B cell (primary cell): ENCODE measurements around the gene MAP4K2. TPM values are rescaled to one million over a fixed set of nuclear protein-coding genes. Genes with fewer than 3 reads are reported as not detected.

Experiments used
- ATAC-seq: fragments of 200-7000 bp; cut with Tn5 transposase; one replicate; pipeline ENCODE4 v1.10.0; 2021; ENCODE audit warnings: low read depth, mild to moderate bottlenecking, moderate number of reproducible peaks, moderate library complexity
- CTCF ChIA-PET: fragments of 350-600 bp; sonication (Branson Sonifier 250); formaldehyde crosslinking; loops from one replicate; lab custom pipeline; 2021; ENCODE audit warnings: antibody characterized with exemption, inconsistent platforms; lab: Charles Lee
- POLR2A ChIA-PET: fragments of 350-600 bp; sonication (Branson Sonifier 250); formaldehyde crosslinking; loops from one replicate; lab custom pipeline; 2021; ENCODE audit warnings: antibody characterized with exemption; lab: Charles Lee
- DNase-seq: peaks from one replicate; pipeline ENCODE4 v3.0.0; 2013
- H2AFZ ChIP-seq: 2 replicates; pipeline ENCODE4 v1.6.1; 2012; ENCODE audit warnings: mild to moderate bottlenecking, low read depth, low read length; ENCODE audit not compliant: insufficient read depth, poor library complexity, severe bottlenecking
- H3K27ac ChIP-seq, 2 donors: 1 replicate in 1 of 2; 2 replicates in 1 of 2; pipeline ENCODE4 v1.5.1; 2012 to 2013; ENCODE audit warnings: low read length in 2 of 2, mild to moderate bottlenecking in 2 of 2, moderate library complexity in 1 of 2
- H3K27me3 ChIP-seq, 4 experiments: fragments of 200-600 bp in 1 of 4; sonication (generic) in 1 of 4; replicated peaks in 1 of 4; 1 replicate in 2 of 4; 2 replicates in 2 of 4; pipeline versions ENCODE4 v1.6.1 to v1.7.0; 2013 to 2016; ENCODE audit warnings: low read length in 3 of 4, mild to moderate bottlenecking in 2 of 4, mixed read lengths in 1 of 4, moderate library complexity in 1 of 4; ENCODE audit not compliant: insufficient read depth in 4 of 4, control insufficient read depth in 3 of 4; ENCODE audit errors: control extremely low read depth in 1 of 4
- H3K36me3 ChIP-seq, 2 experiments: replicated peaks in 1 of 2; 1 replicate in 1 of 2; 2 replicates in 1 of 2; pipeline versions ENCODE4 v1.6.1 to v1.7.1; 2013; ENCODE audit warnings: low read length in 1 of 2; ENCODE audit not compliant: insufficient read depth in 2 of 2, control insufficient read depth in 1 of 2; ENCODE audit errors: control extremely low read depth in 1 of 2, extremely low read depth in 1 of 2
- H3K4me1 ChIP-seq, 2 donors: fragments of 200-600 bp in 1 of 2; sonication (generic) in 1 of 2; 1 replicate in 1 of 2; 2 replicates in 1 of 2; pipeline versions ENCODE4 v1.5.1 to v1.6.1; 2013 to 2017; ENCODE audit warnings: low read length in 2 of 2; ENCODE audit not compliant: control insufficient read depth in 2 of 2, insufficient read depth in 2 of 2
- H3K4me2 ChIP-seq: replicated peaks from 2 replicates; pipeline ENCODE3; 2012; ENCODE audit warnings: mild to moderate bottlenecking, low read depth, low read length; ENCODE audit not compliant: poor library complexity, severe bottlenecking
- H3K4me3 ChIP-seq, 5 experiments: fragments of 200-600 bp in 1 of 5; sonication (generic) in 1 of 5; 1 replicate in 3 of 5; 2 replicates in 2 of 5; pipeline versions ENCODE4 v1.5.1 to v1.7.0; 2011 to 2016; ENCODE audit warnings: low read length in 4 of 5, mild to moderate bottlenecking in 4 of 5, low read depth in 2 of 5, control low read depth in 1 of 5, moderate library complexity in 1 of 5; ENCODE audit not compliant: insufficient read depth in 1 of 5; ENCODE audit errors: control extremely low read depth in 1 of 5, extremely low read depth in 1 of 5
- H3K79me2 ChIP-seq: fragments of 200-600 bp; sonication (generic); one replicate; pipeline ENCODE4 v1.6.0; 2016; ENCODE audit warnings: low read length; ENCODE audit not compliant: control insufficient read depth, insufficient read depth
- H3K9ac ChIP-seq: fragments of 200-600 bp; sonication (generic); 2 replicates; pipeline ENCODE4 v1.6.1; 2017; ENCODE audit warnings: mild to moderate bottlenecking, low read length, moderate library complexity
- H3K9me3 ChIP-seq, 3 donors: one replicate each; pipeline versions ENCODE4 v1.6.1 to v1.7.1; 2013; ENCODE audit warnings: low read length in 2 of 3; ENCODE audit not compliant: control insufficient read depth in 2 of 3, insufficient read depth in 1 of 3; ENCODE audit errors: control extremely low read depth in 1 of 3
- H4K20me1 ChIP-seq: 2 replicates; pipeline ENCODE4 v1.6.0; 2012; ENCODE audit warnings: mild to moderate bottlenecking, low read length; ENCODE audit not compliant: insufficient read depth, control insufficient read depth, poor library complexity, severe bottlenecking
- H3K27ac Mint-ChIP-seq: one replicate; pipeline ENCODE4 v1.8.0; 2021; ENCODE audit warnings: mixed read lengths
- H3K27me3 Mint-ChIP-seq: one replicate; pipeline ENCODE4 v1.8.0; 2021; ENCODE audit warnings: mixed read lengths
- H3K4me1 Mint-ChIP-seq: one replicate; pipeline ENCODE4 v1.8.0; 2021; ENCODE audit warnings: mixed read lengths
- H3K4me3 Mint-ChIP-seq: one replicate; pipeline ENCODE4 v1.8.0; 2021; ENCODE audit warnings: mixed read lengths
- H3K9me3 Mint-ChIP-seq: one replicate; pipeline ENCODE4 v1.8.0; 2022; ENCODE audit warnings: mixed read lengths; ENCODE audit not compliant: insufficient read depth
- CTCF ChIP-seq: fragments of 200-600 bp; IDR thresholded peaks from one replicate; pipeline ENCODE4 v1.8.0; 2022; ENCODE audit warnings: antibody characterized with exemption, mild to moderate bottlenecking
- EZH2 ChIP-seq: IDR thresholded peaks from 2 replicates; pipeline ENCODE4 v1.6.1; 2012; ENCODE audit warnings: borderline replicate concordance, low read depth, mild to moderate bottlenecking, moderate library complexity, low read length; ENCODE audit not compliant: insufficient read depth, poor library complexity, severe bottlenecking
- WGBS: methylation state at CpG from one replicate; pipeline ENCODE4 v1.1.5; 2013; ENCODE audit warnings: missing lambda C conversion rate; ENCODE audit not compliant: insufficient coverage; 5-methylcytosine and 5-hydroxymethylcytosine counted together
- intact Hi-C: fragments of 100-400 bp; cut with micrococcal nuclease; formaldehyde crosslinking; loops from one replicate; pipeline ENCODE4 v1.10.0; 2022
- polyA plus RNA-seq: library from polyadenylated mRNA; depleted of rRNA; stranded (reverse); fragments of >200 nt; gene quantifications from 2 replicates; pipeline ENCODE4 v1.2.3, GENCODE V29; 2012
- total RNA-seq, 2 donors: library from RNA; stranded (reverse); fragments of 120-200 nt in 1 of 2; gene quantifications; 1 replicate in 1 of 2; 2 replicates in 1 of 2; pipeline versions ENCODE4 v1.2.3 to v1.2.4, GENCODE V29; 2013 to 2022

The MAP4K2 gene
- total and polyA plus RNA-seq, 2 donors (not counting 1 experiment from before 2014, with no cell fraction given), result 118 to 163 TPM

GRCh38 chr11:64838600-64839334, 35.8 kb upstream of the MAP4K2 start:
- intact Hi-C loops, result no loop called here
- Mint-ChIP-seq H3K27me3 (no peaks in the 10 kb centered on the region), H3K4me3 (no peak overlapping the region), H3K4me1 (peaks cover 3% of the 10 kb centered on the region), H3K27ac (no peak overlapping the region), H3K9me3 (no peaks in the 10 kb centered on the region)
- Histone ChIP-seq H3K4me3 (no peak overlapping the region), H3K4me2 (no peak overlapping the region), H3K9me3 (no peaks in the 10 kb centered on the region), H3K9ac (no peak overlapping the region), H3K36me3 (peaks cover 0 to 4% of the 10 kb centered on the region in 2 experiments), H3K27ac (no peak overlapping the region), H3K79me2 (peaks cover 9% of the 10 kb centered on the region), H3K4me1 (peaks cover 2 to 8% of the 10 kb centered on the region in 2 donors), H3K27me3 (no peaks in the 10 kb centered on the region), H2AFZ (no peak overlapping the region), H4K20me1 (no peaks in the 10 kb centered on the region)
- ChIA-PET POLR2A (no interaction called here), CTCF (no interaction called here)
- DNase-seq (no peak), ATAC-seq (no peak)
- 96% methylated on average over 28 of the region's 28 CpGs for WGBS
- TF ChIP-seq CTCF, result no peak
- TF ChIP-seq EZH2, result no peak

DNA sequence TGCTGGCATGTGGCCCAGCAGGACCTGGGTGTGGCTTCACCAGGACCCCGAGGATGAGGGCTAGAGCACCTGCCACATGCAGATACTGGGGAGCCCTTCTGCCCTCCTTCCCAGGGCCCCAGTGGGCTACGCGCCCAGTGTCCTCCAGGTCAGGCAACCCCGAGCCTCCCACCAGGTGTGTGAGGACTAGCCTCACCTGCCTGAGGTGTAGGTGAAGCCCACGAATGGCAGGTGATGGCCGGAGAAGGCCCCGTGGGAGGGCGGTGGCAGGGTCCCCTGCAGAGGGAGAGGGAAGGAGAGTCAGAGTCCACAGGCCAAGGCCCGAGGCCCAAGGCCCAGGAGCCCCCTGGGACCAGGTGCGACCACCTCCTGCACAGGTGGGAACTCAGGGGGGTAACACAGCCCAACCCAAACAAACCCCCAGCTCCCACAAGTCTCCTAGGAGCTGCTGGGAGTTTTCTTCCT, 34.9 kb upstream of the MAP4K2 start:
- Histone ChIP-seq H3K4me2 (no peak overlapping the region), H3K36me3 (peaks cover 0 to 8% of the 10 kb centered on the region in 2 experiments), H3K9me3 (no peaks in the 10 kb centered on the region), H4K20me1 (no peaks in the 10 kb centered on the region), H2AFZ (no peak overlapping the region), H3K9ac (no peak overlapping the region), H3K27ac (no peak overlapping the region), H3K79me2 (peaks cover 2% of the 10 kb centered on the region), H3K4me3 (no peak overlapping the region), H3K27me3 (no peaks in the 10 kb centered on the region), H3K4me1 (peaks cover 0 to 4% of the 10 kb centered on the region in 2 donors)
- intact Hi-C loops, result no loop called here
- ATAC-seq (no peak), DNase-seq (no peak)
- H3K4me1 Mint-ChIP-seq, result no peaks in the 10 kb centered on the region
- H3K9me3 Mint-ChIP-seq, result no peaks in the 10 kb centered on the region
- WGBS, result 95% methylated on average over 8 of the region's 10 CpGs
- no peak for TF ChIP-seq EZH2
- no peak for TF ChIP-seq CTCF
- ChIA-PET CTCF (no interaction called here), POLR2A (no interaction called here)
- no peak overlapping the region for H3K4me3 Mint-ChIP-seq
- H3K27me3 Mint-ChIP-seq, result no peaks in the 10 kb centered on the region
- no peak overlapping the region for H3K27ac Mint-ChIP-seq
